Astrocyte (in vitro differentiated cells and primary cell): ENCODE measurements around the gene PAM16.

Source experiments
- EZH2 ChIP-seq: IDR thresholded peaks from 2 replicates; pipeline ENCODE4 v1.6.1; 2012; ENCODE audit warnings: mild to moderate bottlenecking, low read length, inconsistent platforms; ENCODE audit not compliant: insufficient read depth
- TF ChIP-seq, protein P1 (sequence below): IDR thresholded peaks from 2 replicates; pipeline ENCODE4 v1.5.1; 2011; ENCODE audit warnings: low read depth, mild to moderate bottlenecking, inconsistent platforms, low read length, moderate library complexity; ENCODE audit not compliant: insufficient read depth

DNA sequence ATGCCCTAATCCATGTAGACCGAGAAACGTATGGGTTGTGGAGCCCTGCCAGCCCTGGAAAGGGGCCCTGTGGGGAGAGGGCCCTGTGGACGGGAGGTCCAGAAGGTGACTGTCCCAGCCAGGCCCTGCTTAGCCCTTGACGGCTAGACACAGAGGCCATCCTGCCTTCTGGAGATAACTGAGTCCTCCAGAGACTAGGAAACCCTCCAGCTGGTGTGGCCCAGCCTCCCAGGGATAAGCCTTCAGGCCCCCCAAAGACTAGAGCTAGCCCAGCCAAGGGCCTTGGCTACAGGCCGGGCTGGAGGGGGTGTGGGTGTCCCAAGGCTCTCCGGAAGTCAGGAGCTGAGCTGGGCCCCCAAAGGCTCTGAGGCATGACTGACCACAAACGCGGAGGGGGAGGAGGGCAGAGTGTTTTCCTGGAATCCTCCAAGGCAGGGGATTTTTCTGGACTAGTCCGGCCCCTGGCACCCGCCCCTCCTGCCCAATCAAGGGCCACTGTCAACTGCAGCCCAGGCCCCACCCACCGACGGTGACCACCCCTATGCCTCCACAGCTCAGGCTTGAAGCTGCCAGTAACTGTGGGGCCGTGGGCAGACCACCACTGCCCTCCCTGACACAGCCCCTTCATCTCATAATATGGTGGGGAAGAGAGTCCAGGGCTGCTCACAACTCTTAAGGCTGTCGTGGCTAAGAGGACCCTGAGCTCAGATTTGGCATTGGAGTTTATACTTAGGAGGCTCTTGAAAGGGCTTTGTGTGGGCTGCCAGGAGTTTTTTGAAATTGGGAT is 19.6 kb upstream of the PAM16 start:
- TF ChIP-seq, protein P1, sequence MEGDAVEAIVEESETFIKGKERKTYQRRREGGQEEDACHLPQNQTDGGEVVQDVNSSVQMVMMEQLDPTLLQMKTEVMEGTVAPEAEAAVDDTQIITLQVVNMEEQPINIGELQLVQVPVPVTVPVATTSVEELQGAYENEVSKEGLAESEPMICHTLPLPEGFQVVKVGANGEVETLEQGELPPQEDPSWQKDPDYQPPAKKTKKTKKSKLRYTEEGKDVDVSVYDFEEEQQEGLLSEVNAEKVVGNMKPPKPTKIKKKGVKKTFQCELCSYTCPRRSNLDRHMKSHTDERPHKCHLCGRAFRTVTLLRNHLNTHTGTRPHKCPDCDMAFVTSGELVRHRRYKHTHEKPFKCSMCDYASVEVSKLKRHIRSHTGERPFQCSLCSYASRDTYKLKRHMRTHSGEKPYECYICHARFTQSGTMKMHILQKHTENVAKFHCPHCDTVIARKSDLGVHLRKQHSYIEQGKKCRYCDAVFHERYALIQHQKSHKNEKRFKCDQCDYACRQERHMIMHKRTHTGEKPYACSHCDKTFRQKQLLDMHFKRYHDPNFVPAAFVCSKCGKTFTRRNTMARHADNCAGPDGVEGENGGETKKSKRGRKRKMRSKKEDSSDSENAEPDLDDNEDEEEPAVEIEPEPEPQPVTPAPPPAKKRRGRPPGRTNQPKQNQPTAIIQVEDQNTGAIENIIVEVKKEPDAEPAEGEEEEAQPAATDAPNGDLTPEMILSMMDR = no peak
- TF ChIP-seq EZH2 = no peak
